Amygdala (tissue), 56 donors: ENCODE measurements around the gene ARHGAP42.
"Not testable (repeated sequence)": the region's sequence is repeated elsewhere in the genome, so short reads cannot be mapped to it uniquely, and the experiment has no call there.

Source experiments
- DNase-seq, 56 donors: peaks; one replicate each; lab custom pipeline; 2025; lab: John Stamatoyannopoulos, UW

The ARHGAP42 gene

GRCh38 chr11:100994966-100995365 lies 307.9 kb downstream of the ARHGAP42 start:
- DNase-seq = no peak

GRCh38 chr11:100999756-101000155 lies 312.7 kb downstream of the ARHGAP42 start:
- DNase-seq = no peak

GRCh38 chr11:101003468-101003867 lies 316.4 kb downstream of the ARHGAP42 start:
- DNase-seq = no peak

GRCh38 chr11:101008961-101009689 lies 322.0 kb downstream of the ARHGAP42 start:
- DNase-seq = no peak

DNA sequence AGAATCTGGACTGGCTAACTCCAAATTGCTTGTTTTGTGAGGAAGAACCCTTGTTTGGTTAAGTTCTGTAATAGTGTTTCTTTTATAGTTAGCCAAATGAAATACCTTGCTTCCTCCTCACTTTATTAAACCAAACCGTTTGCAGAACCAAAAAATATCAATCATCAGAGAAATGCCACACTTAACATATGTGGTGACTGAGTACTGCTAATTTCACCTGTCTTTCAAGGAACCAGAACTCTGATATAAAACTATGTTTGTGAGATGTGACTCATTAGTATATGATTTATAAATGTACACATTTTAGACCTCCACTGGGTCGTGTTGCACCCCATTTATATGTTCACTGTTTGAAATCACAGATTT lies 322.6 kb downstream of the ARHGAP42 start:
- no peak for DNase-seq

GRCh38 chr11:101010899-101011298 lies 323.8 kb downstream of the ARHGAP42 start:
- DNase-seq = no peak

DNA sequence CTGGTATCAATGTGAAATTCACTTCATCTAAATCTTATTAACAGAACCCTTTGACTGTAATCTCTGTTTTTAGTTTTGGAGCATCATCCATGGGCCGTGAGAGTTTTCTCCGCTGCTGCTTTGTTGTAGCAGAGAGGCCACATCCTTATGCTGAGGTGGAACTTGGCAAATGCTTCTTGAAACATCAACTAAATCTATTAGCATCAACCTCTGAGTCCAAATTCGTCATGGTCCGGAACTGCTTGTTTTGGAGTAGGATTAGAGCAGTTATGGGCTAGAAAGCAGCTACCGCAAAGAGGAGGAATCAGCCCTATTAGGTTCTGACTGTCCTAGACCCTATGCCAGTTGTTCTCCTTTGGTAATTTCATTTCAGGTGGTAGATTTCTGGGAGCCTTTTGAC lies 324.8 kb downstream of the ARHGAP42 start:
- no peak for DNase-seq

- DNase-seq = not testable (repeated sequence)
Observed at GRCh38 chr11:101013702-101014101, 326.6 kb downstream of the ARHGAP42 start.

DNA sequence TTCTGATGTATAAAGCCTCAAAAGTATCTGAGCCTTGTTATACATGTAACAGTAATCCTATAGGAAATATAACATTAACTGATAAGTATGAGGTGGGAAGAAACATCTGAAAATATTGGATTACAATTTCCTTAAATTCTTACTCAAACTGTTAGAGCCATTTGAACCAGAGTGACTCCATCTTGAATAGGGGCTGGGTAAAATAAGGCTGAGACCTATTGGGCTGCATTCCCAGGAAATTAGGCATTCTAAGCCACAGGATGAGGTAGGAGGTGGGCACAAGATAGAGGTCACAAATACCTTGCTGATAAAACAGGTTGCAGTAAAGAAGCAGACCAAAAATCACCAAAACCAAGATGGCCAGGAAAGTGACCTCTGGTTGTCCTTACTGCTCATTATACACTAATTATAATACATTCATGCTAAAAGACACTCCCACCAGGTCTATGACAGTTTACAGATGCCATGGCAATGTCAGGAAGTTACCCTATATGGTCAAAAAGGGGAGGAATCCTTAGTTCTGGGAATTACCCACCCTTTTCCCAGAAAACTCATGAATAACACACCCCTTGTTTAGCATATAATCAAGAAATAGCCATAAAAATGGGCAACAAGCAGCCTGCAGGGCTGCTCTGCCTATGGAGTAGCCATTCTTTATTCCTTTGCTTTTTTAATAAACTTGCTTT lies 327.7 kb downstream of the ARHGAP42 start:
- no peak for DNase-seq

DNA sequence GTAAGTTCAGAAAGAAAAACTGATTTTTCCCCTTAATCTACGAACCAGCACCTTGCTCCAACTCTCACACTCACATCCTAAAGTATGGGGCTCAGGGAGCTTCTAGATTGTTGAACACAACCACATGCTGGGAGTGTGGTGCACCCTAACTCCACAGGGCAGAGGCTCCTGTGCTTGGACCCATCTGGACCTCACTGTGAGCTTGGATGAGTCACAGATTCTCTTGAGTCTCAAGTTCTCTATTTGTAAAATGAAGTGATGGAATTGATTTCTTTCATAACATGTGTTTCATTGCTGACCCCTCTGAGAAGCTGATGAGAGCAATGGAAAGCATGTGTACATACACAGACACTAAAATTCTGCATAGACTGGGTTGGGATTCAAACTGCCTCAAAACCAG lies 332.8 kb downstream of the ARHGAP42 start:
- no peak for DNase-seq

GRCh38 chr11:101022256-101022655 lies 335.2 kb downstream of the ARHGAP42 start:
- DNase-seq = no peak

- no peak for DNase-seq
Observed at GRCh38 chr11:101028644-101029043, 341.6 kb downstream of the ARHGAP42 start.

DNA sequence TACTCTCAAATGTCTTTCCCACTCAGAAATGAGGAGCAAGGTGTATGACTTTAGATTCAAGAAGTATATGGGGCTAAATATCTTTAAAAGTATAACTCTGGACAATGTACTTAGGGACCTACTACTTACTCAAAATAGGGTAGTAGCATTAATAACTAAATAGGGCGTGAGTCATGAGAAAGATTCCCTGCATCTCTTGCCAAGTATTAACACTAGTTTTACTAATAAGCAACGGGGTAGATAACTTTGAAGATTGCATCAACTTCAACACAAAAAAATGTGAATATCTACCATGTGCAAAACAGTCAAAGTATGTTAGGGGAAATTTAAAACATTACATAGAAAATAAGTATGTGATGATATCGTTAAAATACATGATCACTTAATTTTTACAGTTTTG lies 342.9 kb downstream of the ARHGAP42 start:
- DNase-seq = no peak

GRCh38 chr11:101030692-101031091 lies 343.6 kb downstream of the ARHGAP42 start:
- DNase-seq = no peak

DNA sequence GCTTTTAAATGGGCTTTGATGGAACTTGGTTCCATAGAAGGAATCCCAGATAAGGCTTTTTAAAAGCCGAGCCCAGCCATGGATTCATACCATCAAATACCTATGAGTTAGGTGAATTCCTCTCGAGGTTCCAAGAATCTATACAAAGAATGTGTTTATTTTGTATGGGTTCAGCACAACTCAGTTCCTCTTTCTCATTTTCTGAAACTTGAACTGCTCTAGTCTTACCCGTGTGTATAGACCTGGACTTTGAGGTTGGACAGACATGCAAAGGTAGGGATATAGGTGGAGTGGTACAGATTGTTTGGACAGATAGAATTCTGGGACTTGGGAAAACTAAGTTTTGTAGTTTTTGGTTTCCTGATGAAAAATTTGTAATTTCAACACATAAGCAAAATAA lies 344.6 kb downstream of the ARHGAP42 start:
- no peak for DNase-seq

- no peak for DNase-seq
Observed at GRCh38 chr11:101032991-101033390, 345.9 kb downstream of the ARHGAP42 start.

DNA sequence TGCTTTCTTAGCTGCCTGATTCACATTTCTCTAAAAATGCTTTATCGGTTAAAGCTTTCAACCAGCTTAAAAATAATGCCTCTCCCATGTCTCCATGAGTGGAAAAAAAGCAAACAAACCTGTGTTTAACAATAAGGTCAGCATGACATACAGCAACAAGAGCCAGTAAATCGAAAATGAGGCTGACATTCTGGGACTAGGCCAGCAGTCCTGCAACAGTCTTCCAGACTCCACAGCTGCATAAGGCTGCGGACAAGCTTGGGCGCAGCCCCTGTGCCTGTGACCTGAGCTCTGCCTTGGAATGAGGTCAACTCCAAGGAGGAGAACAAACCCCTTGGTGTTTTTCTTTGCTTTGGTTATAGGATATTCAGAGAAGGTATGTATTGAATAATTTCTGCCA lies 347.0 kb downstream of the ARHGAP42 start:
- DNase-seq = peak in 3 of 56 donors; percentile 1 to 5 (median 1)

GRCh38 chr11:101035872-101036271 lies 348.8 kb downstream of the ARHGAP42 start:
- no peak for DNase-seq
